GM19025 (cell line): ENCODE results near the gene TMPRSS2.
A peak's percentile ranks its signal among the peaks of the same experiment; 100 is the strongest.
"Not testable (repeated sequence)": the region's sequence is repeated elsewhere in the genome, so short reads cannot be mapped to it uniquely, and the experiment has no call there.

ENCODE experiments used
- ATAC-seq: cut with Tn5 transposase; IDR thresholded peaks from one replicate; pipeline ENCODE4 v1.9.1; 2021; ENCODE audit warnings: mild to moderate bottlenecking, low read depth, moderate library complexity; ENCODE audit not compliant: unreplicated experiment

The TMPRSS2 gene

GRCh38 chr21:41429925-41430491 is 78.0 kb downstream of the TMPRSS2 start:
- no peak for ATAC-seq

- ATAC-seq: no peak
Measured at GRCh38 chr21:41429305-41429704, 78.7 kb downstream of the TMPRSS2 start.

- no peak for ATAC-seq
Measured at GRCh38 chr21:41428847-41429246, 79.1 kb downstream of the TMPRSS2 start.

- ATAC-seq: no peak
Measured at GRCh38 chr21:41428311-41428710, 79.6 kb downstream of the TMPRSS2 start.

- ATAC-seq: no peak
Measured at GRCh38 chr21:41427556-41427955, 80.4 kb downstream of the TMPRSS2 start.

GRCh38 chr21:41426676-41427404 is 81.1 kb downstream of the TMPRSS2 start:
- ATAC-seq: no peak

- peak; percentile 89 for ATAC-seq
Measured at GRCh38 chr21:41425954-41426675, 81.8 kb downstream of the TMPRSS2 start, which contains the start of gene MX1. TSS of gene MX1 (plus strand) at chr21:41426239. CDS start at chr21:41432071, 5,832 bp downstream.

- ATAC-seq: no peak
Measured at GRCh38 chr21:41425588-41425953, 82.4 kb downstream of the TMPRSS2 start.

GRCh38 chr21:41423305-41423636 is 84.7 kb downstream of the TMPRSS2 start:
- ATAC-seq: not testable (repeated sequence)

- no peak for ATAC-seq
Measured at GRCh38 chr21:41422546-41423304, 85.2 kb downstream of the TMPRSS2 start.

- not testable (repeated sequence) for ATAC-seq
Measured at GRCh38 chr21:41420998-41421397, 87.0 kb downstream of the TMPRSS2 start.

- peak; percentile 83 for ATAC-seq
Measured at GRCh38 chr21:41419921-41420862, 87.8 kb downstream of the TMPRSS2 start.

- no peak for ATAC-seq
Measured at GRCh38 chr21:41418956-41419680, 88.8 kb downstream of the TMPRSS2 start.

GRCh38 chr21:41418393-41418792 is 89.6 kb downstream of the TMPRSS2 start:
- ATAC-seq: no peak

- ATAC-seq: not testable (repeated sequence)
Measured at GRCh38 chr21:41417505-41417904, 90.5 kb downstream of the TMPRSS2 start.
